Right lobe of liver (tissue), 6 donors: ENCODE measurements around the gene PPP6C. TPM values are rescaled to one million over a fixed set of nuclear protein-coding genes. Genes with fewer than 3 reads are reported as not detected.

Source experiments
- ATAC-seq, 4 donors: fragments of 200-7000 bp; cut with Tn5 transposase; one replicate each; pipeline ENCODE4 v1.9.1; 2020; ENCODE audit warnings: mild to moderate bottlenecking in 4 of 4, moderate library complexity in 4 of 4
- DNase-seq, 3 donors: peaks; one replicate each; pipeline ENCODE4 v3.0.0-alpha.2; 2020
- H3K27ac ChIP-seq, 3 donors: fragments of 200-600 bp; one replicate each; pipeline ENCODE4 v1.8.0; 2022
- H3K27me3 ChIP-seq, 2 donors: fragments of 200-600 bp; one replicate each; pipeline ENCODE4 v1.8.0; 2022
- H3K36me3 ChIP-seq, 4 donors: fragments of 200-600 bp; sonication (generic) in 1 of 4; one replicate each; pipeline versions ENCODE4 v1.5.1 to v1.8.0; 2017 to 2022; ENCODE audit warnings: control low read depth in 1 of 4
- H3K4me1 ChIP-seq, 4 donors: fragments of 200-600 bp; sonication (generic) in 1 of 4; one replicate each; pipeline versions ENCODE4 v1.5.1 to v1.8.0; 2017 to 2022; ENCODE audit warnings: control low read depth in 1 of 4
- H3K4me3 ChIP-seq, 3 donors: fragments of 200-600 bp; one replicate each; pipeline ENCODE4 v1.8.0; 2022
- H3K9me3 ChIP-seq, 4 donors: fragments of 200-600 bp; sonication (generic) in 1 of 4; one replicate each; pipeline versions ENCODE4 v1.5.1 to v1.8.0; 2017 to 2022; ENCODE audit warnings: control low read depth in 1 of 4
- POLR2A ChIP-seq: fragments of 450-650 bp; IDR thresholded peaks from one replicate; pipeline ENCODE4 v1.6.1; 2017; ENCODE audit warnings: antibody characterized with exemption, mild to moderate bottlenecking
- WGBS: methylation state at CpG from one replicate; pipeline ENCODE4 v1.1.6; 2018; ENCODE audit warnings: low coverage, low lambda C conversion rate; ENCODE audit not compliant: insufficient coverage; ENCODE audit errors: missing lambda C conversion rate; 5-methylcytosine and 5-hydroxymethylcytosine counted together
- intact Hi-C, 2 donors: fragments of 100-400 bp; cut with DNase I; formaldehyde crosslinking; loops; one replicate each; pipeline versions ENCODE4 v1.11.2 to v1.14.1; 2022
- total RNA-seq, 6 experiments: library from RNA; depleted of rRNA in 2 of 6; stranded (reverse); fragments of >200 nt in 2 of 6; fragmentation: NEBNext Ultra II Directional in 3 of 6; extraction: Animal tissue kit (Norgen Biotek cat#: 25700) in 3 of 6; gene quantifications; one replicate each; pipeline versions ENCODE4 v1.1.0 to v1.2.4, GENCODE V29; 2016 to 2023
- TF ChIP-seq, protein P1 (sequence below), 4 donors: fragments of 200-600 bp in 3 of 4; fragments of 450-650 bp in 1 of 4; IDR thresholded peaks; one replicate each; pipeline versions ENCODE4 v1.5.1 to v1.8.0; 2016 to 2022; ENCODE audit warnings: antibody characterized with exemption in 4 of 4, mild to moderate bottlenecking in 2 of 4
- donor health status: DM: no; HTN: yes; CAD: no.
- donor health status: DM: no; HTN: no; CAD: no.
- donor health status: DM: no; HTN: no; CAD: no.
- donor health status: DM: no; HTN: yes; CAD: no.
- donor health status: DM: no; HTN: yes; CAD: no.

The PPP6C gene
- total RNA-seq, 6 experiments from 2014 or later, result 11.8 to 18.6 (median 15.3) TPM

DNA sequence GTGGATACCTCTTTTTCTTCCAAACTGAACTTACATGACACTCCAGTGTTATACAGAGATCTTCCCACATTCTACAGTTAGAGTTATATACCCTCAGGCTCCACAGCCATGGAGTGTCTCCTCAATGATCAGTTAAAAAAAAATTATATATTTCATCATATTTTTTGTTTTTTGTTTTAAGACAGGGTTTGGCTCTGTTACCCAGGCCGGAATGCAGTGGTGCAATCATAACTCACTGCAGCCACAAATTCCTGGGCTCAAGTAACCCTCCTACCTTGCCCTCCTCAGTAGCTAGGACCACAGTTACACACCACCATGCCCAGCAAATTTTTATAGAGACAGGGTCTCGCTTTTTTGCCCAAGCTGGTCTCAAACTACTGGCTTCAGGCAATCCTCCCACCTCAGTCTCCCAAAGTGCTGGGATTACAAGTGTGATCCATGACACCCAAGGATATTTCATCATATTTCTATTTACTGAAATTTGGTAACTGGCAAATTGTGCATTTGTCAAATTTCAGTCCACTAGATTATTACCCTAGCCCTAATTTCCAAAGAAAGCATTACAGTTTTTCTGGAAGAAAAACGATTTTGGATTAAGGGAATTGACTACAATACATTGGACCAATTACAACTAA, 28.2 kb downstream of the PPP6C start:
- DNase-seq, result no peak
- peaks cover 0 to 5% (median 0%) of the 10 kb centered on the region in 4 donors for H3K36me3 ChIP-seq
- no peaks in the 10 kb centered on the region for H3K27me3 ChIP-seq
- H3K9me3 ChIP-seq, result no peaks in the 10 kb centered on the region
- intact Hi-C loops, result no loop called here
- no peak overlapping the region for H3K4me3 ChIP-seq
- peak in 2 of 4 donors; percentile 31 to 34 for ATAC-seq
- TF ChIP-seq, protein P1, sequence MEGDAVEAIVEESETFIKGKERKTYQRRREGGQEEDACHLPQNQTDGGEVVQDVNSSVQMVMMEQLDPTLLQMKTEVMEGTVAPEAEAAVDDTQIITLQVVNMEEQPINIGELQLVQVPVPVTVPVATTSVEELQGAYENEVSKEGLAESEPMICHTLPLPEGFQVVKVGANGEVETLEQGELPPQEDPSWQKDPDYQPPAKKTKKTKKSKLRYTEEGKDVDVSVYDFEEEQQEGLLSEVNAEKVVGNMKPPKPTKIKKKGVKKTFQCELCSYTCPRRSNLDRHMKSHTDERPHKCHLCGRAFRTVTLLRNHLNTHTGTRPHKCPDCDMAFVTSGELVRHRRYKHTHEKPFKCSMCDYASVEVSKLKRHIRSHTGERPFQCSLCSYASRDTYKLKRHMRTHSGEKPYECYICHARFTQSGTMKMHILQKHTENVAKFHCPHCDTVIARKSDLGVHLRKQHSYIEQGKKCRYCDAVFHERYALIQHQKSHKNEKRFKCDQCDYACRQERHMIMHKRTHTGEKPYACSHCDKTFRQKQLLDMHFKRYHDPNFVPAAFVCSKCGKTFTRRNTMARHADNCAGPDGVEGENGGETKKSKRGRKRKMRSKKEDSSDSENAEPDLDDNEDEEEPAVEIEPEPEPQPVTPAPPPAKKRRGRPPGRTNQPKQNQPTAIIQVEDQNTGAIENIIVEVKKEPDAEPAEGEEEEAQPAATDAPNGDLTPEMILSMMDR (IDR thresholded peaks at IDR 0.05), result no peak
- no peak for TF ChIP-seq POLR2A
- H3K27ac ChIP-seq, result no peak overlapping the region
- H3K4me1 ChIP-seq, result peaks cover 0 to 13% (median 0%) of the 10 kb centered on the region in 4 donors
- WGBS, result 50% methylated on average over 3 of the region's 3 CpGs

DNA sequence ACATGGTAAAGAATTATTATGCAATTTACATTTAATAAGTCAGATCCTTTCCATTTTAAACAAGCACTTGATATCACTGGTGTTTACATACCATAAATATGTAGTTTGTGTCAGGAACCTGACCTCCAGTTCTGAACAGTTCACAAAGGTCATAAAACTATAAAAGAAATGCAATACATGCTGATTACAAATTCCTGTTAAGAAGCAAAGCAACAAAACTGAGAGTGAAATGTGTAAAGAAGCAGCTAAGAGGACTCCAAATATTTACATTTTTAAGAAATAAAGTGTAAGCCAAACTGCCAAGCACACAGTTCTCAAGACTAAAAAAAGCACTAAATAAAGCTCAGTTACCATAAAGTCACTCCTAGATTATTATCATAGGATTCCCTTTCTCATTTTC, 28.9 kb downstream of the PPP6C start:
- H3K27me3 ChIP-seq, result no peaks in the 10 kb centered on the region
- no peak overlapping the region for H3K4me3 ChIP-seq
- DNase-seq (no peak), ATAC-seq (no peak)
- H3K36me3 ChIP-seq, result peaks cover 0 to 5% (median 0%) of the 10 kb centered on the region in 4 donors
- peaks cover 0 to 13% (median 0%) of the 10 kb centered on the region in 4 donors for H3K4me1 ChIP-seq
- no peaks in the 10 kb centered on the region for H3K9me3 ChIP-seq
- no peak for TF ChIP-seq POLR2A
- TF ChIP-seq, protein P1 (IDR thresholded peaks at IDR 0.05), result no peak
- no peak overlapping the region for H3K27ac ChIP-seq
- intact Hi-C loops, result no loop called here

DNA sequence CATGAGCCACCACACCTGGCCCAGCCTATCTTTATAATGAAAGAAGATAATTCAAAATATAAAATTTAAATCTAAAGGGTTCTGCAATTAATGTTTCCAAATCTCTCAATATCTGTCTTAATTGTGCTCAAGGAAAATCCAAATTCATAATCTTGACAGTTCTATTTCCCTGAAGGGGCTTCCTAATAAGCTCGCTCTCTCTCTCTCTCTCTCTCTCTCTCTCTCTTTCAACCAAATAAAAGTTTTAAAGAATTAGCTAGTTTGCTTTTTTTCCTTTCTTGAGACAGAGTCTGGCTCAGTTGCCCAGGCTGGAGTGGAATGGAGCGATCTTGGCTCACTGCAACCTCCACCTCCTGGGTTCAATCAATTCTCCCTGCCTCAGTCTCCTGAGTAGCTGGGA, 33.1 kb downstream of the PPP6C start:
- H3K27ac ChIP-seq, result no peak overlapping the region
- no peak overlapping the region for H3K4me3 ChIP-seq
- intact Hi-C loops, result no loop called here
- TF ChIP-seq, protein P1 (IDR thresholded peaks at IDR 0.05), result no peak
- TF ChIP-seq POLR2A, result no peak
- no peaks in the 10 kb centered on the region for H3K9me3 ChIP-seq
- peaks cover 0 to 24% (median 4%) of the 10 kb centered on the region in 4 donors for H3K36me3 ChIP-seq
- no peak for DNase-seq
- H3K4me1 ChIP-seq, result peaks cover 0 to 10% (median 0%) of the 10 kb centered on the region in 4 donors
- no peak for ATAC-seq
- WGBS, result 95% methylated on average over 2 of the region's 2 CpGs
- H3K27me3 ChIP-seq, result no peaks in the 10 kb centered on the region

DNA sequence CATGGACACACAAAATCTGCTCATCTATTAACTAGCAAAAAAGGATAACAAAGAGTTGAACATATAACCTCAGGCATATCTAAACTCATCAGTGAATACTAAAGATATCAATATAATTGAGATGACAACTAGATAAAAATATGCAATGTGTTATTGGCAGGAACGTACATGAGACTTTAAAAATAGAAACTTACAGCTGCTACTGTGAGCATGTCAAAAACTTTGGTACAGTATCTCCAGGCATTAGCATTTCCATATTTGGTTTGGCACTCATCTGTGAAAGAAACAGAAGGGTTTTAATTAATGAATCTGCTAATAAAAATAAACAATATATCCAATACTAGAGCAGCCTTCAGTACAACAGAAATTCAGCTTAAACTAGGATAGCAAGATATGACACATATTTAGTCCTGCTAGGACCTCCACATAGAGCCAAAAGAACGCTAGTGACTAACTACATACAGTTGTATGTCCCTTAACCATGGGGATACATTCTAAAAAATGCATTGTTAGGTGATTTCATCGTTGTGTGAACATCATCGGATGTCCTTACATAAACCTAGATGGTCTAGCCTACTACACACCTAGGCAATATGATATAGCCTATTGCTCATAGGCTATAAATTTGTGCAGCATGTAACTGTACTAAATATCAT, 35.8 kb downstream of the PPP6C start:
- no peak for DNase-seq
- no peak for TF ChIP-seq POLR2A
- TF ChIP-seq, protein P1 (IDR thresholded peaks at IDR 0.05), result no peak
- Histone ChIP-seq H3K27me3 (no peaks in the 10 kb centered on the region), H3K4me1 (peaks cover 0 to 15% (median 6%) of the 10 kb centered on the region in 4 donors), H3K27ac (no peak overlapping the region), H3K4me3 (no peak overlapping the region), H3K9me3 (no peaks in the 10 kb centered on the region), H3K36me3 (peaks cover 0 to 24% (median 4%) of the 10 kb centered on the region in 4 donors)
- intact Hi-C loops, result no loop called here
- 83% methylated on average over 4 of the region's 4 CpGs for WGBS
- no peak for ATAC-seq
